DMS79 treated with DMSO at 0.1 percent for 48 hours (cell line): ENCODE measurements around the gene LRRC1.

Experiments used
- DNase-seq: peaks from one replicate; lab custom pipeline; 2025; lab: John Stamatoyannopoulos, UW

The LRRC1 gene

GRCh38 chr6:53847796-53848314, 53.0 kb downstream of the LRRC1 start:
- DNase-seq = peak; percentile 17

DNA sequence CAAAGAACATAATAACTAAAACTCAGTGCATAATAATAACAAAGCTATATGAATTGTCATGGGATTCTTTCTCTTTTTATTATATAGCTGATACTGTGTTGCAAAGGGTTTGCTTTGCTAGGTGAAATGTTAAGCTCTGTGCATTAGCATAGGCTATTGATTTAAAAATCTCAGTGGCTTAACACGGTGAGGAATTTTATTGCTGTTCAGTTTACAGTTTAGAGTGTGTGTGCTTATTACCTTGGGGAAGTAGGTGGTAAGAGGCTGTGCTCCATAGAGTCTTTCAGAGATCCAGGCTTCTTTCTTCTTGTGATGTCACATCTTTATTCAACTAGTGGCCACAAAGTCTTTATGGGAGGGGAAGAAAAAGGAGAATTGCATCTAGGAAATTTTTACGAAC, 55.7 kb downstream of the LRRC1 start:
- peak; percentile 46 for DNase-seq

DNA sequence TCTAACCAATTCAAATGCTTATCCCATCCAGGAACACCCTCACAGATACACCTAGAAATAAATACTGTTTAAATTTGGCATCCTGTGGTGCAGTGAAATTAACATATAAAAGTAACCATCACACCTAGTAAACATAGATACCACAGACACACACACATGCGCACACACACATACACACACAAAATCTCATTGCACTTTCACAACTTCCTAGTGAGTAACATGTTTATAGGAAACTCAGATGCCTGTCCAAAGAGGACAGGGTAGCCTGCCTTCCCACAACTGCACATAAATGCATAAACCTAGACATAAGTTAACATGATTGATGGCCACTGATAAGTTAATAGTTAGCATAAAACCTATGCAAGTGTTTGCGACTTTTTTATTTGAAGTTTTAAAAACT, 56.8 kb downstream of the LRRC1 start:
- no peak for DNase-seq

- no peak for DNase-seq
These were observed 58.0 kb downstream of the LRRC1 start for GRCh38 chr6:53852805-53853204.

- no peak for DNase-seq
These were observed 60.2 kb downstream of the LRRC1 start for GRCh38 chr6:53854843-53855567.

GRCh38 chr6:53855940-53856339, 61.1 kb downstream of the LRRC1 start:
- DNase-seq = no peak

GRCh38 chr6:53857318-53858094, 62.7 kb downstream of the LRRC1 start:
- DNase-seq = no peak

GRCh38 chr6:53858196-53858595, 63.4 kb downstream of the LRRC1 start:
- DNase-seq = no peak

DNA sequence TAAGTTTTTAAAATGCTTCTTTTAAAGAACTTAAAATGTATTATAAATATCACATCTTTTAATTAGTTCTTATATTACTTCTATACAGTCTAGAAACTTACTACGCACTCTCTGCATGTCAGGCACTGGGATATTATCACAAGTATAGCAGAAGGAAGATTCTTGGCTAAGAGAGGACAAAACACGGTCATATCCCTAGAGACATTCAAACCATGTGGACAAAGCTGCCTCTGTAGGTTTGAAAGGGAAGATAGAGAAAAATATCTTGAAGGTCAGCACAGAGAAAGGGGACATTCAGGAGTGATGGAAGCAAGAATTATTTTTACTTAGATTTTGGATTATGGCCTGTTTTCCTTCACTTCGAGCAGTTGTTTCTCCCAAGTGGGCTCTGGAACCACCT, 64.1 kb downstream of the LRRC1 start:
- no peak for DNase-seq

- no peak for DNase-seq
These were observed 65.7 kb downstream of the LRRC1 start for GRCh38 chr6:53860511-53860910.

DNA sequence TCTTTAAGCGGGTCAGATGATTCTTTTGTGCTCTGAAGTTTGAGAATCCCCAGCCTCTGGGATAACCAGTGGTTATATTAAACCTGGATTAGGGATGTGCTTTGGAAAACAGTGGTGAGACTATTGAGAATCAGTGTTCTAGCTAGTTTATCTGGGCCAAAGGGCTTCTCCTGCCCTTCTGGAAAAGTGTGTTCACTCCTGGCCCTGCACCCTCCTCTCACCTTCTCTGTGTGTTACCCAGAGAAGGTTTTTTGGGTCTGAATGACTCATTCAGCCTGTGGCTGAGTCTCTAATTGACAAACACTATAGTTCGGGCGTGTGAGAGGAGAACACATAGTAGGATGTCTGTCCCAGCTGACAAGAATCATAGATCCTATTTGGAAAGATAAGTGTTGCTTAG, 66.7 kb downstream of the LRRC1 start:
- no peak for DNase-seq

GRCh38 chr6:53862662-53863462, 68.1 kb downstream of the LRRC1 start:
- DNase-seq = no peak

GRCh38 chr6:53864781-53865180, 70.0 kb downstream of the LRRC1 start:
- DNase-seq = no peak

- no peak for DNase-seq
These were observed 71.4 kb downstream of the LRRC1 start for GRCh38 chr6:53866226-53866625.

- no peak for DNase-seq
These were observed 73.8 kb downstream of the LRRC1 start for GRCh38 chr6:53868626-53869025.

DNA sequence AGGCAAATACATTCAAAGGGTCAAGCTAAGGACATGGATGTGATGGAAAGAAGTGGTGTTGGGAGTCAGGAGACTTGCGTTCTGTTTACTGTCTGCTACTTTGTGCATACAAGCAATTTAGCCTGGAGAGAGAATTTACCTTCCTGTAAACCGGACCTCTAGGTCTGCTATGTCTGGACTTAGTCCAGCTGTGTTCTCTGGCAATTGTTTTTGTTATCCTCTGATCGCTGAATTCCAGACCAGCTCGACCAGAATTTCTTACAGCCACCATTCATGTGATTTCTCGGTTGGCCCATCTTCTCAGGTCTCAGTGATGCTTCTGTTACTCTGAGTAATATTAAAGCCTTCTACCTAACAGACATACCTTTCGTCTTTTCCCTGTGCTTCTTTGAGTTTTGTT, 75.2 kb downstream of the LRRC1 start:
- DNase-seq = no peak

- DNase-seq = no peak
These were observed 79.1 kb downstream of the LRRC1 start for GRCh38 chr6:53873922-53874321.

- DNase-seq = no peak
These were observed 80.2 kb downstream of the LRRC1 start for GRCh38 chr6:53874964-53875363.

DNA sequence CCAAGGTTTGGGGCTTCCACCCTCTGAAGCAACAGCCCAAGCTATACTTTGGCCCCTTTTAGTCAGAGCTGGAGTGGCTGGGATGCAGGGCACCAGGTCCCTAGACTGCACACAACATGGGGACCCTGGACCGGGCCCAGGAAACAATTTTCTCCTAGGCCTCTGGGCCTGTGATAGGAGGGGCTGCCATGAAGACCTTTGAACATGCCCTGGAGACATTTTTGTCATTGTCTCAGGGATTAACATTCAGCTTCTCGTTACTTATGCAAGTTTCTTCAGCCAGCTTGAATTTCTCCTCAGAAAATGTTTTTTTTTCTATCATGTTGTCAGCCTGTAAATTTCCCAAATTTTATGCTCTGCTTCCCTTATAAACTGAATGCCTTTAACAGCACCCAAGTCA, 82.3 kb downstream of the LRRC1 start:
- no peak for DNase-seq

DNA sequence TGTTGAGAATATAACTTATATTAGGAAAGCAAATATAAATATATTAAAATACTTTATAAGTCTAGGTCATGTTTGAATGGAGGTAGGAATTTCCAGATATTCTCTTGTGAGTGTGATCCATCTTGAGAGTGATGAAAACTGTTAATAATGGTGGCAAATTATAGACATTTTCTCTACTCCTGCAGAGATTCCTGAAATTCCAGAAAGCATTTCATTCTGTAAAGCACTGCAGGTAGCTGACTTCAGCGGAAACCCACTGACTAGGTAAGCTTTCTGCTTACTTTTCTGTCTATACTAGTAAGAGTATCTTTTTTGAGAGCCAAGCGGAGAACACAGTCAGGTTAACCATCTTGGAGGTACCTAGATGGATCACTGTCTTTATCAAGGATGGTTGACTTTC, 84.0 kb downstream of the LRRC1 start:
- DNase-seq = no peak

GRCh38 chr6:53879608-53880007, 84.8 kb downstream of the LRRC1 start:
- no peak for DNase-seq

- DNase-seq = no peak
These were observed 92.5 kb downstream of the LRRC1 start for GRCh38 chr6:53887316-53887715.

DNA sequence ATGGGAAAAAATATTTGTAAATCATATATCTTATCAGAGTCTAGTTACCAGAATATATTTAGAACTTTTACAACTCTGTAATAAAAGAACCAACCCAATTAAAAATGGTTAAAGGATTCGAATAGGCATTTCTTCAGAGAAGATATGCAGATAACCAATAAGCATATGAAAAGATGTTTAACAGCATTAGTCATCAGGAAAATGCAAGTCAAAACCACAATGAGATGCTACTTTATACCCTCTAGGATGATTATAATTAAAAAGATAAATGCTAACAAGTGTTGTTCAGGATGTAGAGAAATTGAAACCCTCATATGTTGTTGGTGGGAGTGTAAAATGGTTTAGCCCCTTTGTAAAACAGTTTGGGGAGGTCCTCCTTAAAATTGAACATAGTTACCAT, 94.1 kb downstream of the LRRC1 start:
- no peak for DNase-seq
